HepG2 (cell line): ENCODE results near the gene ARHGAP30. TPM values are rescaled to one million over a fixed set of nuclear protein-coding genes. Genes with fewer than 3 reads are reported as not detected.

Source experiments
- ATAC-seq: fragments of 200-7000 bp; cut with Tn5 transposase; 3 replicates; pipeline ENCODE4 v1.9.1; 2020; ENCODE audit warnings: mild to moderate bottlenecking, moderate library complexity
- BruUV-seq: library from RNA; stranded (reverse); fragments of 400-500 nt; replicated peaks from 2 replicates; lab custom pipeline; 2021; lab: Mats Ljungman, UMichigan
- CTCF ChIA-PET: fragments of 300-600 bp; formaldehyde crosslinking; extraction: SDS; loops from one replicate; lab custom pipeline; 2021; ENCODE audit warnings: low total read pairs, inconsistent platforms, low intra/inter-chr PET ratio; lab: Yijun Ruan, JAX
- POLR2A ChIA-PET: fragments of 350-600 bp; sonication (Branson Sonifier 250); formaldehyde crosslinking; loops from one replicate; lab custom pipeline; 2020; ENCODE audit warnings: antibody characterized with exemption, inconsistent platforms; lab: Yijun Ruan, JAX
- DNase-seq: peaks from one replicate; pipeline ENCODE4 v3.0.0-alpha.2; 2015; ENCODE audit warnings: low spot score
- FAIRE-seq: peaks from 3 replicates; lab custom pipeline; 2011; peaks lifted over from hg19 to GRCh38; lab: Jason Lieb, UNC
- H2AFZ ChIP-seq: one replicate; pipeline ENCODE4 v1.6.1; 2011; ENCODE audit warnings: low read length, inconsistent platforms
- H3K27ac ChIP-seq: fragments of 300-600 bp; 3 replicates; pipeline ENCODE4 v1.8.0; 2011; ENCODE audit warnings: mixed run types, mild to moderate bottlenecking, mixed read lengths, low read length, inconsistent platforms; ENCODE audit not compliant: insufficient read depth; ENCODE audit errors: extremely low read length
- H3K27me3 ChIP-seq, 2 experiments: fragments of 200-600 bp in 1 of 2; 2 replicates in 1 of 2; 3 replicates in 1 of 2; pipeline versions ENCODE4 v1.6.0 to v1.8.0; 2011; ENCODE audit warnings: low read length in 2 of 2, mild to moderate bottlenecking in 2 of 2, moderate library complexity in 2 of 2, inconsistent platforms in 1 of 2; ENCODE audit not compliant: insufficient read depth in 2 of 2, control insufficient read depth in 1 of 2
- H3K36me3 ChIP-seq, 2 experiments: fragments of 200-600 bp in 1 of 2; replicated peaks in 1 of 2; 2 replicates in 1 of 2; 3 replicates in 1 of 2; pipeline versions ENCODE4 v1.5.1 to v1.8.0; 2011; ENCODE audit warnings: low read length in 2 of 2, inconsistent platforms in 1 of 2; ENCODE audit not compliant: insufficient read depth in 2 of 2, control insufficient read depth in 1 of 2
- H3K4me1 ChIP-seq: 2 replicates; pipeline ENCODE4 v1.5.1; 2012; ENCODE audit warnings: low read length, inconsistent platforms; ENCODE audit not compliant: insufficient read depth
- H3K4me2 ChIP-seq: 2 replicates; pipeline ENCODE4 v1.6.0; 2011; ENCODE audit warnings: low read depth, low read length, inconsistent platforms
- H3K4me3 ChIP-seq, 3 experiments: fragments of 200-600 bp in 1 of 3; sonication (generic), shearing (Covaris generic) in 1 of 3; replicated peaks in 1 of 3; 2 replicates each; pipeline ENCODE4 v1.5.1; 2011 to 2016; ENCODE audit warnings: low read length in 3 of 3, inconsistent platforms in 2 of 3, low read depth in 2 of 3, mild to moderate bottlenecking in 2 of 3, control low read depth in 1 of 3, mixed read lengths in 1 of 3; ENCODE audit not compliant: insufficient read depth in 1 of 3
- H3K79me2 ChIP-seq: one replicate; pipeline ENCODE4 v1.6.1; 2011; ENCODE audit warnings: low read length, inconsistent platforms; ENCODE audit not compliant: insufficient read depth
- H3K9ac ChIP-seq: 2 replicates; pipeline ENCODE4 v1.6.0; 2011; ENCODE audit warnings: mild to moderate bottlenecking, low read depth, low read length, inconsistent platforms; ENCODE audit not compliant: insufficient read depth
- H3K9me3 ChIP-seq: 2 replicates; pipeline ENCODE4 v1.5.1; 2012; ENCODE audit warnings: mild to moderate bottlenecking, low read length
- H4K20me1 ChIP-seq: 2 replicates; pipeline ENCODE4 v1.6.0; 2011; ENCODE audit warnings: inconsistent platforms, mild to moderate bottlenecking, low read length, moderate library complexity; ENCODE audit not compliant: insufficient read depth
- MEIS2 ChIP-seq: sonication (generic); formaldehyde crosslinking; IDR thresholded peaks from 2 replicates; pipeline ENCODE4 v1.9.0; 2021; ENCODE audit warnings: mild to moderate bottlenecking, missing genetic modification reagents
- PHF20 ChIP-seq: sonication (generic); formaldehyde crosslinking; IDR thresholded peaks from 2 replicates; pipeline ENCODE4 v1.5.0; 2020; ENCODE audit warnings: mild to moderate bottlenecking, missing genetic modification reagents
- PHF5A ChIP-seq: IDR thresholded peaks from one replicate; pipeline ENCODE4 v1.6.1; 2018; ENCODE audit warnings: low read depth, missing genetic modification reagents; ENCODE audit not compliant: unreplicated experiment
- SP140L ChIP-seq: sonication (generic); formaldehyde crosslinking; IDR thresholded peaks from 2 replicates; pipeline ENCODE4 v1.4.0; 2020; ENCODE audit warnings: missing genetic modification reagents, borderline replicate concordance
- TARDBP ChIP-seq: sonication (generic); formaldehyde crosslinking; IDR thresholded peaks from 2 replicates; pipeline ENCODE4 v1.8.0; 2022; ENCODE audit warnings: mild to moderate bottlenecking, missing genetic modification reagents
- ZNF383 ChIP-seq: sonication (generic); formaldehyde crosslinking; IDR thresholded peaks from 2 replicates; pipeline ENCODE4 v1.4.0; 2020; ENCODE audit warnings: missing genetic modification reagents, mild to moderate bottlenecking, borderline replicate concordance
- ZNF512 ChIP-seq: sonication (generic); formaldehyde crosslinking; IDR thresholded peaks from 2 replicates; pipeline ENCODE4 v1.4.0; 2020; ENCODE audit warnings: mild to moderate bottlenecking, missing genetic modification reagents
- ZNF768 ChIP-seq: sonication (generic); formaldehyde crosslinking; IDR thresholded peaks from 2 replicates; pipeline ENCODE4 v1.4.0; 2020; ENCODE audit warnings: missing genetic modification reagents
- ZNF784 ChIP-seq: sonication (generic); formaldehyde crosslinking; IDR thresholded peaks from 2 replicates; pipeline ENCODE4 v1.5.1; 2020; ENCODE audit warnings: missing genetic modification reagents, mild to moderate bottlenecking, borderline replicate concordance
- WGBS: methylation state at CpG from one replicate; pipeline ENCODE4 v1.1.6; 2017; ENCODE audit warnings: low lambda C conversion rate; 5-methylcytosine and 5-hydroxymethylcytosine counted together
- in situ Hi-C: cut with HindIII; loops from 2 replicates; pipeline ENCODE4 v1.10.0; 2017; ENCODE audit warnings: low pct_unique_long_range_greater_than_20kb; ENCODE audit not compliant: extremely low pct_ligation_motif_present
- intact Hi-C: fragments of 100-400 bp; cut with micrococcal nuclease; formaldehyde crosslinking; loops from one replicate; pipeline ENCODE4 v1.10.0; 2022; ENCODE audit not compliant: unreplicated experiment
- polyA plus RNA-seq, 8 experiments: library from polyadenylated mRNA; depleted of rRNA in 3 of 8; stranded (reverse) in 7 of 8; unstranded in 1 of 8; fragments of >200 nt; fragmentation: Illumina TruSeq in 4 of 8; extraction: Trizol in 4 of 8; gene quantifications; 2 replicates each; pipeline versions ENCODE4 v1.2.1 to v1.2.3, GENCODE V29; 2011 to 2016; ENCODE audit warnings: low read depth in 4 of 8, missing spikeins in 1 of 8, mixed read lengths in 1 of 8; ENCODE audit not compliant: insufficient read depth in 1 of 8
- total RNA-seq, 5 experiments: library from RNA; depleted of rRNA; stranded (reverse); fragments of >200 nt; fragmentation: Illumina TruSeq; extraction: Trizol; gene quantifications; 2 replicates each; pipeline ENCODE4 v1.2.3, GENCODE V29; 2016; ENCODE audit warnings: low read depth in 1 of 5
- TF ChIP-seq, protein P1 (sequence below): sonication (generic); formaldehyde crosslinking; IDR thresholded peaks from 2 replicates; pipeline ENCODE4 v1.4.0; 2020; ENCODE audit warnings: missing genetic modification reagents, mild to moderate bottlenecking, borderline replicate concordance
- TF ChIP-seq, protein P2 (sequence below): sonication (generic); formaldehyde crosslinking; IDR thresholded peaks from one replicate; pipeline ENCODE4 v1.5.1; 2020; ENCODE audit warnings: mild to moderate bottlenecking, missing genetic modification reagents; ENCODE audit errors: not compliant biosample characterization

Gene ARHGAP30
- total and polyA plus RNA-seq, 2 of the 13 experiments (the other 11 are each of a cell fraction or from before 2014, with no cell fraction given), result 0.13 to 0.20 TPM

DNA sequence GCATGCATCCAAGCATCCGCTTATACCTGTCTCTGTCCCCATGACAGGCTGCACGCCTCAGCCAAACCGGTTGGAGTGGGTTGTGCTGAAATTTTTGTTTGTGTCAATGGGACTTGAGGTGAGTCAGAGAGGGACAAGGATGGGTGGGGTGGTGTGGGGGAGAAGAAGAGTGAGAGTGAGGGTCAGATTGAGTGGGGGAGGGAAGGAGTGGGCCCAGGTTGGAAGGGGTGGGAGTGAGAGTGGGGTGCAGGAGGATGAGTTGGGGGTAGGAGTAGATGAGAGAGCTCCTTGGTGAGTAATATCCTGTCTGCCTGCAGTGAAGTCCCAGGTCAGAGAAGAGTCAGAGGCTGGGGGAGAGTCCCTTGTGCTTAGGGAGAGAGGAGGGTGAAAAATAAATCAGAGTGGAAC lies 22.9 kb upstream of the ARHGAP30 start:
- ChIA-PET POLR2A (no interaction called here), CTCF (no interaction called here)
- ATAC-seq, result no peak
- in situ Hi-C loops, result loop anchor here (10.0 kb wide), 1 partner anchor 98 kb away; no protein-coding TSS in a partner anchor
- intact Hi-C loops, result no loop called here
- FAIRE-seq, result no peak
- H3K9me3 ChIP-seq, result no peaks in the 10 kb centered on the region
- no peak overlapping the region for H3K4me2 ChIP-seq
- TF ChIP-seq SP140L (no peak), MEIS2 (CRISPR knock-in tag) (no peak), TARDBP (no peak), ZNF512 (CRISPR knock-in tag) (no peak), ZNF383 (CRISPR knock-in tag) (no peak), PHF5A (no peak), PHF20 (CRISPR knock-in tag) (no peak), ZNF784 (no peak), ZNF768 (CRISPR knock-in tag) (no peak)
- TF ChIP-seq, protein P1, sequence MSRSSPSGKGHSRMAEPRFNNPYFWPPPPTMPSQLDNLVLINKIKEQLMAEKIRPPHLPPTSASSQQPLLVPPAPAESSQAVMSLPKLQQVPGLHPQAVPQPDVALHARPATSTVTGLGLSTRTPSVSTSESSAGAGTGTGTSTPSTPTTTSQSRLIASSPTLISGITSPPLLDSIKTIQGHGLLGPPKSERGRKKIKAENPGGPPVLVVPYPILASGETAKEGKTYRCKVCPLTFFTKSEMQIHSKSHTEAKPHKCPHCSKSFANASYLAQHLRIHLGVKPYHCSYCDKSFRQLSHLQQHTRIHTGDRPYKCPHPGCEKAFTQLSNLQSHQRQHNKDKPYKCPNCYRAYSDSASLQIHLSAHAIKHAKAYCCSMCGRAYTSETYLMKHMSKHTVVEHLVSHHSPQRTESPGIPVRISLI (CRISPR knock-in tag), result no peak
- TF ChIP-seq, protein P2, sequence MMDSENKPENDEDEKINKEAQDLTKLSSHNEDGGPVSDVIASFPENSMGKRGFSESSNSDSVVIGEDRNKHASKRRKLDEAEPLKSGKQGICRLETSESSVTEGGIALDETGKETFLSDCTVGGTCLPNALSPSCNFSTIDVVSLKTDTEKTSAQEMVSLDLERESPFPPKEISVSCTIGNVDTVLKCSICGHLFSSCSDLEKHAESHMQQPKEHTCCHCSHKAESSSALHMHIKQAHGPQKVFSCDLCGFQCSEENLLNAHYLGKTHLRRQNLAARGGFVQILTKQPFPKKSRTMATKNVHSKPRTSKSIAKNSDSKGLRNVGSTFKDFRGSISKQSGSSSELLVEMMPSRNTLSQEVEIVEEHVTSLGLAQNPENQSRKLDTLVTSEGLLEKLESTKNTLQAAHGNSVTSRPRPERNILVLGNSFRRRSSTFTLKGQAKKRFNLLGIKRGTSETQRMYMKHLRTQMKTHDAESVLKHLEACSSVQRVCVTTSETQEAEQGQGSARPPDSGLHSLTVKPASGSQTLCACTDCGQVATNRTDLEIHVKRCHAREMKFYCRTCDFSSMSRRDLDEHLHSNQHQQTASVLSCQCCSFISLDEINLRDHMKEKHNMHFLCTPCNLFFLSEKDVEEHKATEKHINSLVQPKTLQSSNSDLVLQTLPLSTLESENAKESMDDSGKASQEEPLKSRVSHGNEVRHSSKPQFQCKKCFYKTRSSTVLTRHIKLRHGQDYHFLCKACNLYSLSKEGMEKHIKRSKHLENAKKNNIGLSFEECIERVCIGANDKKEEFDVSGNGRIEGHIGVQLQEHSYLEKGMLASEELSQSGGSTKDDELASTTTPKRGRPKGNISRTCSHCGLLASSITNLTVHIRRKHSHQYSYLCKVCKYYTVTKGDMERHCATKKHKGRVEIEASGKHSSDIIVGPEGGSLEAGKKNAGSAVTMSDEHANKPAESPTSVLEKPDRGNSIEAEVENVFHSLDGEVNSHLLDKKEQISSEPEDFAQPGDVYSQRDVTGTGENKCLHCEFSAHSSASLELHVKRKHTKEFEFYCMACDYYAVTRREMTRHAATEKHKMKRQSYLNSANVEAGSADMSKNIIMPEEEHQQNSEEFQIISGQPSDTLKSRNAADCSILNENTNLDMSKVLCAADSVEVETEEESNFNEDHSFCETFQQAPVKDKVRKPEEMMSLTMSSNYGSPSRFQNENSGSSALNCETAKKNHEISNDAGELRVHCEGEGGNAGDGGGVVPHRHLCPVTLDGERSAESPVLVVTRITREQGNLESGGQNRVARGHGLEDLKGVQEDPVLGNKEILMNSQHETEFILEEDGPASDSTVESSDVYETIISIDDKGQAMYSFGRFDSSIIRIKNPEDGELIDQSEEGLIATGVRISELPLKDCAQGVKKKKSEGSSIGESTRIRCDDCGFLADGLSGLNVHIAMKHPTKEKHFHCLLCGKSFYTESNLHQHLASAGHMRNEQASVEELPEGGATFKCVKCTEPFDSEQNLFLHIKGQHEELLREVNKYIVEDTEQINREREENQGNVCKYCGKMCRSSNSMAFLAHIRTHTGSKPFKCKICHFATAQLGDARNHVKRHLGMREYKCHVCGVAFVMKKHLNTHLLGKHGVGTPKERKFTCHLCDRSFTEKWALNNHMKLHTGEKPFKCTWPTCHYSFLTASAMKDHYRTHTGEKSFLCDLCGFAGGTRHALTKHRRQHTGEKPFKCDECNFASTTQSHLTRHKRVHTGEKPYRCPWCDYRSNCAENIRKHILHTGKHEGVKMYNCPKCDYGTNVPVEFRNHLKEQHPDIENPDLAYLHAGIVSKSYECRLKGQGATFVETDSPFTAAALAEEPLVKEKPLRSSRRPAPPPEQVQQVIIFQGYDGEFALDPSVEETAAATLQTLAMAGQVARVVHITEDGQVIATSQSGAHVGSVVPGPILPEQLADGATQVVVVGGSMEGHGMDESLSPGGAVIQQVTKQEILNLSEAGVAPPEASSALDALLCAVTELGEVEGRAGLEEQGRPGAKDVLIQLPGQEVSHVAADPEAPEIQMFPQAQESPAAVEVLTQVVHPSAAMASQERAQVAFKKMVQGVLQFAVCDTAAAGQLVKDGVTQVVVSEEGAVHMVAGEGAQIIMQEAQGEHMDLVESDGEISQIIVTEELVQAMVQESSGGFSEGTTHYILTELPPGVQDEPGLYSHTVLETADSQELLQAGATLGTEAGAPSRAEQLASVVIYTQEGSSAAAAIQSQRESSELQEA, result no peak
- H3K9ac ChIP-seq, result no peak overlapping the region
- DNase-seq, result no peak
- H3K27ac ChIP-seq, result no peak overlapping the region
- WGBS, result 27% methylated on average over 3 of the region's 3 CpGs
- H2AFZ ChIP-seq, result no peak overlapping the region
- H3K27me3 ChIP-seq, result peaks cover 3 to 29% of the 10 kb centered on the region in 2 experiments; a peak in 3 of 5 replicates
- H3K4me3 ChIP-seq, result no peak overlapping the region
- H3K79me2 ChIP-seq, result no peaks in the 10 kb centered on the region
- no peaks in the 10 kb centered on the region for H3K36me3 ChIP-seq
- BruUV-seq, result no TSS peak
- 0 out of 2 replicates have a peak, but pooled peaks cover 12% of the 10 kb centered on the region for H3K4me1 ChIP-seq
- no peaks in the 10 kb centered on the region for H4K20me1 ChIP-seq
